ENCODE data around the gene OR52N1. TPM values are rescaled to one million over a fixed set of nuclear protein-coding genes. Genes with fewer than 3 reads are reported as not detected.

The OR52N1 gene
- total and polyA plus RNA-seq, 4 donors: not detected

DNA sequence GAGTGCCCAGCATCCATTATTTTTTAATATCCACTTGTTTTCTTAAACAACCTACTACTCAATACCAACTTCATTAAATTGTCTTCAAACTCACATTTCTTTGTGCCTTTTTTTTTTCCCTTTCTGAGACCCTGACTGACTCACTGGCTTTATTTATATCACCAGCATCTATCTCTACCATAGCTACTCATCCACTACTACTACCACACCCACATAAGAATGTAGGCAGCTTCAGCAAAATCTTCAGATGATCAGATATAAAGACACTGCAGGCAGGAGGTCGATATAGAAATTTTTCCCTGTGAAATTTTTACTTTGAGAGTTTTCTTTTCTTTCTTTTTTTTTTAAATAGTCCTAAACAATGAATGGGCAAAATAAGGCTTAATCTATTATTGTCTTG is 52.6 kb downstream of the OR52N1 start:
- Histone ChIP-seq H3K27me3 (ENCODE audit: control insufficient read depth in 1 of 2, insufficient read depth in 2 of 2, low read length in 1 of 2) (no peaks in the 10 kb centered on the region), H3K4me1 (ENCODE audit: control insufficient read depth in 1 of 2, insufficient read depth in 2 of 2, low read length in 2 of 2) (no peaks in the 10 kb centered on the region), H3K4me3 (ENCODE audit: low read length in 2 of 2) (no peak overlapping the region), H3K36me3 (ENCODE audit: control insufficient read depth in 1 of 2, insufficient read depth in 2 of 2, low read length in 1 of 2) (no peaks in the 10 kb centered on the region), H3K9me3 (ENCODE audit: control insufficient read depth, low read length) (peaks cover 6% of the 10 kb centered on the region), H3K27ac (ENCODE audit: low read depth in 1 of 2, low read length in 2 of 2) (no peak overlapping the region)
- no peak for DNase-seq
- intact Hi-C loops (cut with DNase I): no loop called here
- 68 to 84% methylated on average over 1 of the region's 1 CpG for WGBS, 2 donors
- ATAC-seq (ENCODE audit: low FRiP score): no peak

DNA sequence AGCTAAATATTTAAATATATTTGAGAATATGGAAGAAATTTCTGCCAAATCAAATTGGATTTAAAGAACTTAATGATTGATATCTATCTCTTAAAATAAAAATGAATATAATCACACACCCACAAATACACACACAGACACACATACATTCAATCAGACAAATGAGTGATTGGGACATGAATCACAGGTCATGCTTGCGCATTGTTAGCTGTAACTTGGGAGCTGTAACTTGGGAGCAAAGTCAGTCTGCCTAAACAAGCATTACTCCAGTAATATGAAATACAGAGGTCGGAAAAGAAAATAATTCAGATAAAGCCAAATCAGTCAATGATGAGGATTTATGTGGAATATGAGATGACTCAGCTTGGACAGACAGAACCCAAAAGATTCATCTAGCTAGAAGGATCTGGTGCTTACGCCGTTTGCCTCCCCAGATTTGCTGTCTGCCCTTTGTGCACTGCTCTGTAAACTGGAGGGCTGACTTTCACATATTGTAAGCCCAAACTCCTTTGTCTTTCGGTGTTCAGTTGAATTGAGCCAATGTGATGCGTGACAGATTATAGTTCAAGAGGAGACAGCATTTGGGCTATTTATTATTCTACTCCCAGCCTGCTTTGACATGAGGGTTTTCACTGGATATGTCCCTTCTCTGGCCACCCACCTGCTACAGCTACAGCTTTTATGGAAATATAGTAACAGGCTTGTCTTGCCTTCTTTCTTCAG is 53.2 kb downstream of the OR52N1 start:
- Histone ChIP-seq H3K27ac (ENCODE audit: low read depth in 1 of 2, low read length in 2 of 2) (no peak overlapping the region), H3K36me3 (ENCODE audit: control insufficient read depth in 1 of 2, insufficient read depth in 2 of 2, low read length in 1 of 2) (no peaks in the 10 kb centered on the region), H3K9me3 (ENCODE audit: control insufficient read depth, low read length) (peaks cover 6% of the 10 kb centered on the region), H3K4me3 (ENCODE audit: low read length in 2 of 2) (no peak overlapping the region), H3K27me3 (ENCODE audit: control insufficient read depth in 1 of 2, insufficient read depth in 2 of 2, low read length in 1 of 2) (no peaks in the 10 kb centered on the region), H3K4me1 (ENCODE audit: control insufficient read depth in 1 of 2, insufficient read depth in 2 of 2, low read length in 2 of 2) (no peaks in the 10 kb centered on the region)
- intact Hi-C loops (cut with DNase I): no loop called here
- 68 to 75% methylated on average over 6 of the region's 6 CpGs for WGBS, 2 donors
- ATAC-seq (ENCODE audit: low FRiP score) (no peak), DNase-seq (no peak)

DNA sequence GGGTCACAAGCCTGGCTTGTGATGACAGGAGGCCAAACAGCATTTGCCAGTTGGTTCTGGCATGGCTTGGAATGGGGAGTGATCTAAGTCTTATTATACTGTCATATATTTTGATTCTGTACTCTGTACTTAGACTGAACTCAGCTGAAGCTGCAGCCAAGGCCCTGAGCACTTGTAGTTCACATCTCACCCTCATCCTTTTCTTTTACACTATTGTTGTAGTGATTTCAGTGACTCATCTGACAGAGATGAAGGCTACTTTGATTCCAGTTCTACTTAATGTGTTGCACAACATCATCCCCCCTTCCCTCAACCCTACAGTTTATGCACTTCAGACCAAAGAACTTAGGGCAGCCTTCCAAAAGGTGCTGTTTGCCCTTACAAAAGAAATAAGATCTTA is 54.0 kb downstream of the OR52N1 start:
- Histone ChIP-seq H3K36me3 (ENCODE audit: control insufficient read depth in 1 of 2, insufficient read depth in 2 of 2, low read length in 1 of 2) (no peaks in the 10 kb centered on the region), H3K27ac (ENCODE audit: low read depth in 1 of 2, low read length in 2 of 2) (no peak overlapping the region), H3K4me3 (ENCODE audit: low read length in 2 of 2) (no peak overlapping the region), H3K27me3 (ENCODE audit: control insufficient read depth in 1 of 2, insufficient read depth in 2 of 2, low read length in 1 of 2) (no peaks in the 10 kb centered on the region), H3K9me3 (ENCODE audit: control insufficient read depth, low read length) (peaks cover 6% of the 10 kb centered on the region), H3K4me1 (ENCODE audit: control insufficient read depth in 1 of 2, insufficient read depth in 2 of 2, low read length in 2 of 2) (no peaks in the 10 kb centered on the region)
- DNase-seq (no peak), ATAC-seq (ENCODE audit: low FRiP score) (no peak)
- intact Hi-C loops (cut with DNase I): no loop called here

Other genes starting within 250 kb of the OR52N1 start
- under 1 TPM; 0.78 to 0.96 TPM for gene OR52H1, start 242.7 kb downstream of the OR52N1 start, total RNA-seq
- gene OR52H1, start 242.7 kb downstream of the OR52N1 start, polyA plus RNA-seq: not detected
- not detected for gene OR52B6, start 210.4 kb downstream of the OR52N1 start, total RNA-seq
- not detected for gene OR52B6, start 210.4 kb downstream of the OR52N1 start, polyA plus RNA-seq
- gene TRIM6, start 194.6 kb downstream of the OR52N1 start, total RNA-seq: 1 to 10 TPM; 2.1 to 5.1 TPM
- 1 to 10 TPM; 3.6 to 6.3 TPM for gene TRIM6, start 194.6 kb downstream of the OR52N1 start, polyA plus RNA-seq
- gene TRIM34, start 166.3 kb downstream of the OR52N1 start, total RNA-seq: 1 to 10 TPM; 5.6 to 9.2 TPM
- 1 to 10 TPM; 5.1 to 5.8 TPM for gene TRIM34, start 166.3 kb downstream of the OR52N1 start, polyA plus RNA-seq
- 10 to 100 TPM; 38.8 to 42.0 TPM for gene TRIM5, start 106.2 kb downstream of the OR52N1 start, total RNA-seq
- gene TRIM5, start 106.2 kb downstream of the OR52N1 start, polyA plus RNA-seq: 10 to 100 TPM; 16.0 to 21.0 TPM
- gene TRIM22, start 101.5 kb downstream of the OR52N1 start, total RNA-seq: 100 to 1,000 TPM in 1 of 2 donors, 10 to 100 TPM in 1; 71.4 to 109 TPM
- 100 to 1,000 TPM in 1 of 2 donors, 10 to 100 TPM in 1; 39.9 to 110 TPM for gene TRIM22, start 101.5 kb downstream of the OR52N1 start, polyA plus RNA-seq
- under 1 TPM; 0.24 to 0.26 TPM for gene OR56B1, start 54.8 kb downstream of the OR52N1 start, total RNA-seq
- not detected for gene OR56B1, start 54.8 kb downstream of the OR52N1 start, polyA plus RNA-seq
- under 1 TPM; 0.78 to 0.87 TPM for gene OR52N4, start 37.0 kb downstream of the OR52N1 start, total RNA-seq
- 1 to 10 TPM in 1 of 2 donors, not detected in 1; 1.2 TPM for gene OR52N4, start 37.0 kb downstream of the OR52N1 start, polyA plus RNA-seq
- gene OR52N5, start 7.9 kb downstream of the OR52N1 start, total RNA-seq: not detected
- not detected for gene OR52N5, start 7.9 kb downstream of the OR52N1 start, polyA plus RNA-seq
- not detected for gene OR52N2, start 17.7 kb upstream of the OR52N1 start, total RNA-seq
- gene OR52N2, start 17.7 kb upstream of the OR52N1 start, polyA plus RNA-seq: under 1 TPM in 1 of 2 donors, not detected in 1; 0.13 TPM
- gene OR52E6, start 50.6 kb upstream of the OR52N1 start, total RNA-seq: not detected
- not detected for gene OR52E6, start 50.6 kb upstream of the OR52N1 start, polyA plus RNA-seq
- gene OR52E8, start 66.4 kb upstream of the OR52N1 start, total RNA-seq: not detected
- not detected for gene OR52E8, start 66.4 kb upstream of the OR52N1 start, polyA plus RNA-seq
- not detected for gene OR52E4, start 89.4 kb upstream of the OR52N1 start, total RNA-seq
- not detected for gene OR52E4, start 89.4 kb upstream of the OR52N1 start, polyA plus RNA-seq
- not detected for gene OR52E5, start 101.9 kb upstream of the OR52N1 start, total RNA-seq
- gene OR52E5, start 101.9 kb upstream of the OR52N1 start, polyA plus RNA-seq: not detected
- gene OR56A3, start 151.0 kb upstream of the OR52N1 start, total RNA-seq: not detected
- gene OR56A3, start 151.0 kb upstream of the OR52N1 start, polyA plus RNA-seq: not detected
- gene OR56A5, start 177.2 kb upstream of the OR52N1 start, total RNA-seq: not detected
- not detected for gene OR56A5, start 177.2 kb upstream of the OR52N1 start, polyA plus RNA-seq
- not detected for gene OR52L1, start 195.7 kb upstream of the OR52N1 start, total RNA-seq
- gene OR52L1, start 195.7 kb upstream of the OR52N1 start, polyA plus RNA-seq: not detected
- gene OR56A4, start 215.7 kb upstream of the OR52N1 start, total RNA-seq: not detected
- not detected for gene OR56A4, start 215.7 kb upstream of the OR52N1 start, polyA plus RNA-seq
- under 1 TPM in 1 of 2 donors, not detected in 1; 0.13 TPM for gene OR56A1, start 239.5 kb upstream of the OR52N1 start, total RNA-seq
- not detected for gene OR56A1, start 239.5 kb upstream of the OR52N1 start, polyA plus RNA-seq